Measurements from ENCODE around the gene AZI2. TPM values are rescaled to one million over a fixed set of nuclear protein-coding genes. Genes with fewer than 3 reads are reported as not detected.

Gene AZI2
- total and polyA plus RNA-seq, 3 donors from 2014 or later = 46.6 to 56.9 (median 53.8) TPM

DNA sequence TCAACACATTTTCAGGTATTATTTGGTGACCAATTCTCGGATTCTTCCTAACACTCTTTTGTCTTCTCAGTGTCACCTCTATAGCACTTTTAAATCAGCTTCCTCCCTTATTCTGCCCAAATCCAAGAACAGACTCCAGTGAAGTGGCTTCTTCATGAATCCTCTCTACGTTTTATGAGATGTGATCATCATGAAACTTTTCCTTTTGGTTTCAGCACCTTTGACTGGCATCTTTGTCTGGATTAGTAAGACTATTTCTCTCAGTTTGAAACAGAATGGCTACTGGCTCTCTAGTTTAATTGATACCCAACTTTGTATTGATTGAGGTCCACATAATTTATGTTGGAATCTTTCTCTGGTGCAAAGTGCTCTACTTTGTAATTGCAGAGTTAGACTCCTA, 61.6 kb downstream of the AZI2 start:
- Histone ChIP-seq H3K27me3 (no peaks in the 10 kb centered on the region), H3K4me1 (peaks cover 4% of the 10 kb centered on the region), H3K9me3 (no peaks in the 10 kb centered on the region), H3K36me3 (ENCODE audit: low read depth, missing control alignments) (no peaks in the 10 kb centered on the region), H3K27ac (no peak overlapping the region), H3K4me3 (no peak overlapping the region)
- WGBS, 2 donors = 88 to 91% methylated on average over 2 of the region's 2 CpGs
- DNase-seq = no peak
- intact Hi-C loops (cut with DNase I; ENCODE audit: low total_unique reads) = no loop called here
- no peak for TF ChIP-seq POLR2A (IDR thresholded peaks at IDR 0.05)
- TF ChIP-seq, protein P1, sequence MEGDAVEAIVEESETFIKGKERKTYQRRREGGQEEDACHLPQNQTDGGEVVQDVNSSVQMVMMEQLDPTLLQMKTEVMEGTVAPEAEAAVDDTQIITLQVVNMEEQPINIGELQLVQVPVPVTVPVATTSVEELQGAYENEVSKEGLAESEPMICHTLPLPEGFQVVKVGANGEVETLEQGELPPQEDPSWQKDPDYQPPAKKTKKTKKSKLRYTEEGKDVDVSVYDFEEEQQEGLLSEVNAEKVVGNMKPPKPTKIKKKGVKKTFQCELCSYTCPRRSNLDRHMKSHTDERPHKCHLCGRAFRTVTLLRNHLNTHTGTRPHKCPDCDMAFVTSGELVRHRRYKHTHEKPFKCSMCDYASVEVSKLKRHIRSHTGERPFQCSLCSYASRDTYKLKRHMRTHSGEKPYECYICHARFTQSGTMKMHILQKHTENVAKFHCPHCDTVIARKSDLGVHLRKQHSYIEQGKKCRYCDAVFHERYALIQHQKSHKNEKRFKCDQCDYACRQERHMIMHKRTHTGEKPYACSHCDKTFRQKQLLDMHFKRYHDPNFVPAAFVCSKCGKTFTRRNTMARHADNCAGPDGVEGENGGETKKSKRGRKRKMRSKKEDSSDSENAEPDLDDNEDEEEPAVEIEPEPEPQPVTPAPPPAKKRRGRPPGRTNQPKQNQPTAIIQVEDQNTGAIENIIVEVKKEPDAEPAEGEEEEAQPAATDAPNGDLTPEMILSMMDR (IDR thresholded peaks at IDR 0.05) = no peak

DNA sequence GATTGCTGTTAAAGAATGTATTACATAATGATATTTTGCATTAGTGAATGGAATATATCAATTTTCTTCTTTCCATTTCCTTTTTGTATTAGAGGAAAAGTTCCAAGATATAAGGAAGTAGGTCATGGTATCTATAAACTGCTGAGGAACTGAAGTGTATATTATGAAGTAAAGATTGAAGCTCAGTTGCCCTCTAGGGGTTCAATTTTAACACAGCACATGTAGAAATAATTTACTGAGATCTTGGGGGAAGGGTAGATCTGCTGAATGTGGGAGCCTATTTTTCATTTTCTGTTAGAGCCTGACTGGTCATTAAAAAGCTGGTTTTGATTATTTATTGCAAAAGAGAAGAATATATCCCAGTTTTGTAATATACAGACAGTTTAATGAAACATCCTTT, 62.0 kb downstream of the AZI2 start:
- Histone ChIP-seq H3K4me1 (peaks cover 4% of the 10 kb centered on the region), H3K27ac (no peak overlapping the region), H3K9me3 (no peaks in the 10 kb centered on the region), H3K27me3 (no peaks in the 10 kb centered on the region), H3K4me3 (no peak overlapping the region), H3K36me3 (ENCODE audit: low read depth, missing control alignments) (no peaks in the 10 kb centered on the region)
- no peak for DNase-seq
- TF ChIP-seq POLR2A (IDR thresholded peaks at IDR 0.05) = no peak
- TF ChIP-seq, protein P1 (IDR thresholded peaks at IDR 0.05) = peak; percentile 35 to 56 (median 49)
- intact Hi-C loops (cut with DNase I; ENCODE audit: low total_unique reads) = no loop called here

DNA sequence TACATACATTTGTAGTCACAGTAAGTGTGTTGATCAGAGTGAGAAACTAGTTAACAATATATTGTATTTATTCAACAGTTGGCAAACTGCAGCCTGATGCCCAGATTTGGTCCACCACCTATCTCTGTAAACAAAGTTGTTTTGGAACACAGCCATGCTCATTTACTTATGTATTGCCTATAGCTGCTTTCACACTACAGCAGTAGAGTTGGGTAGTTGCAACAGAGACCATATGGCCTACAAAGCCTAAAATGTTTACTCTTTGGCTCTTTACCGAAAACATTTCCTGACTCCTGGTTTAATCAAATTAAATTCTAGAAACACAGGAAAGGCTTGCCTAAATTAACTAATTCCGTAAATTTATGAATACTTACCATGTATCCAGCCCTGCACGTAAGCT, 67.8 kb downstream of the AZI2 start:
- no peak for DNase-seq
- Histone ChIP-seq H3K27me3 (no peaks in the 10 kb centered on the region), H3K27ac (no peak overlapping the region), H3K4me3 (no peak overlapping the region), H3K36me3 (ENCODE audit: low read depth, missing control alignments) (no peaks in the 10 kb centered on the region), H3K9me3 (no peaks in the 10 kb centered on the region), H3K4me1 (no peaks in the 10 kb centered on the region)
- intact Hi-C loops (cut with DNase I; ENCODE audit: low total_unique reads) = no loop called here
- 92 to 96% methylated on average over 3 of the region's 3 CpGs for WGBS, 2 donors
- TF ChIP-seq POLR2A (IDR thresholded peaks at IDR 0.05) = no peak
- TF ChIP-seq, protein P1 (IDR thresholded peaks at IDR 0.05) = no peak

DNA sequence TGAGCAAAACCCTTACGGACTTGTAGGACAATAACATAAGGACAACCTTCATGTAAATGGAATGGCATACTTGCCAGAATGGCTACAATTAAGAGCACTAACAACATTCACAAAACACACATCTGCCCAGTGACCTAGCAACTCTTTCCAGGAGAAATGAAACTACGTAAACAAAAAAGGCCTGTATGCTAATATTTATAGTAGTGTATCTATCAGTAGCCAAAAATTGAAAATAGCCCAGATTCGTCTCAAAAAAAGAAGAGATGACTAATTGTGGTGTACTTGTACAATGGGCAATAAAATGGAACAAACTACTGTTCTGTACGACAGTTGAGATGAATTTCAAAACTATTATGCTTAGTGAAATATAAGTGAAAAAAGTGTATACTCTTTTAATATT, 68.9 kb downstream of the AZI2 start:
- Histone ChIP-seq H3K4me3 (no peak overlapping the region), H3K27ac (no peak overlapping the region), H3K4me1 (no peaks in the 10 kb centered on the region), H3K36me3 (ENCODE audit: low read depth, missing control alignments) (no peaks in the 10 kb centered on the region), H3K9me3 (no peaks in the 10 kb centered on the region), H3K27me3 (no peaks in the 10 kb centered on the region)
- TF ChIP-seq, protein P1 (IDR thresholded peaks at IDR 0.05) = no peak
- TF ChIP-seq POLR2A (IDR thresholded peaks at IDR 0.05) = no peak
- DNase-seq = no peak
- intact Hi-C loops (cut with DNase I; ENCODE audit: low total_unique reads) = no loop called here
- 61 to 65% methylated on average over 4 of the region's 4 CpGs for WGBS, 2 donors

DNA sequence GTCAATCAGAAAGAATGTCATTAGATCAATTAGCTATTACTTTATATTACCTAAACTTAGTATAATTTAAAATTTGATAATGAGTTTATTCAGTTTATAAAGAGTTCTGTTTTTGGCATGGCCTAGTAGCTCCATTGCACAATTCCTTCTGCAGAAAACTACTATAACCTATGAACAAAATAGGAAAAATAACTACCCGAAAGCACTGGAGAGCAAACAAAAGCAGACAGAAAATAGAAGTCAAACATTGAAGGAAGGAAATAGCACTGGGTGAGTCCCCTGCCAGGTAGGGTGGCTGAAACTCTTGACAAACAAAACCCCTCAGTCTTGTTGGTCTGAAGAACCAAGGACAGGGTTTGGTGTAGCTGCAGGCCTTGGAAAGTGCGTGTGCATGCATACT, 69.7 kb downstream of the AZI2 start:
- intact Hi-C loops (cut with DNase I; ENCODE audit: low total_unique reads) = no loop called here
- Histone ChIP-seq H3K4me3 (no peak overlapping the region), H3K27ac (no peak overlapping the region), H3K36me3 (ENCODE audit: low read depth, missing control alignments) (no peaks in the 10 kb centered on the region), H3K27me3 (no peaks in the 10 kb centered on the region), H3K9me3 (no peaks in the 10 kb centered on the region), H3K4me1 (no peaks in the 10 kb centered on the region)
- WGBS, 2 donors = 94 to 96% methylated on average over 2 of the region's 2 CpGs
- TF ChIP-seq, protein P1 (IDR thresholded peaks at IDR 0.05) = no peak
- no peak for TF ChIP-seq POLR2A (IDR thresholded peaks at IDR 0.05)
- no peak for DNase-seq

All from testis (tissue), 3 donors.